Liver (tissue), 9 donors: ENCODE results near the gene GLB1L3. TPM values are rescaled to one million over a fixed set of nuclear protein-coding genes. Genes with fewer than 3 reads are reported as not detected.
"Not testable (repeated sequence)": the region's sequence is repeated elsewhere in the genome, so short reads cannot be mapped to it uniquely, and the experiment has no call there.

Source experiments
- DNase-seq: peaks from one replicate; pipeline ENCODE4 v3.0.0-alpha.2; 2017; ENCODE audit warnings: low spot score
- H3K27ac ChIP-seq, 2 donors: one replicate each; pipeline ENCODE4 v1.7.0; 2013; ENCODE audit warnings: inconsistent platforms in 2 of 2, low read length in 2 of 2, control low read depth in 1 of 2, low read depth in 1 of 2, mild to moderate bottlenecking in 1 of 2
- H3K27me3 ChIP-seq, 4 donors: one replicate each; pipeline versions ENCODE4 v1.6.1 to v1.7.0; 2013; ENCODE audit warnings: low read length in 3 of 4, inconsistent platforms in 1 of 4, mild to moderate bottlenecking in 1 of 4, moderate library complexity in 1 of 4; ENCODE audit not compliant: control insufficient read depth in 4 of 4, insufficient read depth in 4 of 4
- H3K36me3 ChIP-seq, 4 donors: one replicate each; pipeline versions ENCODE4 v1.6.1 to v1.7.0; 2013; ENCODE audit warnings: low read length in 3 of 4, mild to moderate bottlenecking in 3 of 4, low read depth in 1 of 4, moderate library complexity in 1 of 4; ENCODE audit not compliant: control insufficient read depth in 4 of 4, insufficient read depth in 3 of 4
- H3K4me1 ChIP-seq, 4 donors: one replicate each; pipeline versions ENCODE4 v1.6.1 to v1.7.0; 2013; ENCODE audit warnings: low read length in 3 of 4, mild to moderate bottlenecking in 3 of 4, moderate library complexity in 1 of 4; ENCODE audit not compliant: control insufficient read depth in 4 of 4, insufficient read depth in 4 of 4
- H3K4me3 ChIP-seq, 3 donors: one replicate each; pipeline versions ENCODE4 v1.6.1 to v1.7.0; 2013; ENCODE audit warnings: low read length in 3 of 3, control low read depth in 1 of 3, low read depth in 1 of 3, mild to moderate bottlenecking in 1 of 3
- H3K9ac ChIP-seq, 2 donors: one replicate each; pipeline ENCODE4 v1.7.0; 2013; ENCODE audit warnings: low read length in 2 of 2, mild to moderate bottlenecking in 2 of 2, moderate library complexity in 2 of 2, control low read depth in 1 of 2, low read depth in 1 of 2
- H3K9me3 ChIP-seq, 4 donors: one replicate each; pipeline versions ENCODE4 v1.6.1 to v1.7.0; 2013; ENCODE audit warnings: low read length in 3 of 4; ENCODE audit not compliant: control insufficient read depth in 4 of 4
- CTCF ChIP-seq: fragments of 150-350 bp; IDR thresholded peaks from 2 replicates; pipeline ENCODE4 v1.5.1; 2017; ENCODE audit warnings: improper control_type of control experiment, low read depth, low read length; ENCODE audit not compliant: missing input control
- EGR1 ChIP-seq, 2 donors: IDR thresholded peaks; 2 replicates each; pipeline ENCODE4 v1.6.1; 2016 to 2018; ENCODE audit warnings: antibody characterized with exemption in 2 of 2, low read depth in 2 of 2
- FOXA1 ChIP-seq: IDR thresholded peaks from 2 replicates; pipeline ENCODE4 v1.6.1; 2016; ENCODE audit warnings: antibody characterized with exemption
- FOXA2 ChIP-seq: IDR thresholded peaks from 2 replicates; pipeline ENCODE4 v1.6.1; 2016; ENCODE audit warnings: antibody characterized with exemption
- HNF4G ChIP-seq: IDR thresholded peaks from 2 replicates; pipeline ENCODE4 v1.6.1; 2016; ENCODE audit warnings: antibody characterized with exemption
- NR2F2 ChIP-seq: IDR thresholded peaks from 2 replicates; pipeline ENCODE4 v1.6.1; 2016; ENCODE audit warnings: antibody characterized with exemption
- RAD21 ChIP-seq, 2 donors: IDR thresholded peaks; 2 replicates each; pipeline ENCODE4 v1.6.1; 2016; ENCODE audit warnings: antibody characterized with exemption in 2 of 2, mild to moderate bottlenecking in 2 of 2
- RXRA ChIP-seq, 2 donors: IDR thresholded peaks; 2 replicates each; pipeline ENCODE4 v1.6.1; 2017 to 2018; ENCODE audit warnings: antibody characterized with exemption in 2 of 2, mild to moderate bottlenecking in 1 of 2
- SP1 ChIP-seq: IDR thresholded peaks from 2 replicates; pipeline ENCODE4 v1.6.1; 2018; ENCODE audit warnings: antibody characterized with exemption, mild to moderate bottlenecking
- TAF1 ChIP-seq: conservative IDR thresholded peaks from 2 replicates; pipeline ENCODE4 v1.6.1; 2016; ENCODE audit warnings: antibody characterized with exemption, mild to moderate bottlenecking
- YY1 ChIP-seq: IDR thresholded peaks from 2 replicates; pipeline ENCODE4 v1.6.1; 2016; ENCODE audit warnings: antibody characterized with exemption, mild to moderate bottlenecking
- ZBTB33 ChIP-seq: IDR thresholded peaks from 2 replicates; pipeline ENCODE4 v1.6.1; 2016; ENCODE audit warnings: antibody characterized with exemption
- WGBS: extraction: QIAGEN DNeasy Blood & Tissue Kit; methylation state at CpG from one replicate; pipeline ENCODE4 v1.1.7; 2013; 5-methylcytosine and 5-hydroxymethylcytosine counted together
- polyA plus RNA-seq, 2 donors: library from polyadenylated mRNA; stranded (reverse) in 1 of 2; unstranded in 1 of 2; fragments of 200-250 nt in 1 of 2; fragments of >200 nt in 1 of 2; fragmentation: Nextera tagmentation in 1 of 2; extraction: Ambion mirVana in 1 of 2; gene quantifications; one replicate each; pipeline versions ENCODE4 v1.2.1 to v1.2.3, GENCODE V29; 2013 to 2015
- total RNA-seq, 2 donors: library from RNA; depleted of rRNA; stranded (reverse); fragments of >200 nt; gene quantifications; one replicate each; pipeline ENCODE4 v1.2.3, GENCODE V29; 2014
- TF ChIP-seq, protein P1 (sequence below): IDR thresholded peaks from 2 replicates; pipeline ENCODE4 v1.6.1; 2016; ENCODE audit warnings: antibody characterized with exemption
- TF ChIP-seq, protein P2 (sequence below): IDR thresholded peaks from 2 replicates; pipeline ENCODE4 v1.6.1; 2016; ENCODE audit warnings: antibody characterized with exemption, mild to moderate bottlenecking
- TF ChIP-seq, protein P3 (sequence below): IDR thresholded peaks from 2 replicates; pipeline ENCODE4 v1.6.1; 2016; ENCODE audit warnings: antibody characterized with exemption
- donor health status: healthy.
- donor health status: healthy.
- donor health status: healthy.
- donor health status: healthy.
- donor health status: healthy.

Gene GLB1L3
- total and polyA plus RNA-seq, 4 donors, result 0.08 TPM; not detected in 3

DNA sequence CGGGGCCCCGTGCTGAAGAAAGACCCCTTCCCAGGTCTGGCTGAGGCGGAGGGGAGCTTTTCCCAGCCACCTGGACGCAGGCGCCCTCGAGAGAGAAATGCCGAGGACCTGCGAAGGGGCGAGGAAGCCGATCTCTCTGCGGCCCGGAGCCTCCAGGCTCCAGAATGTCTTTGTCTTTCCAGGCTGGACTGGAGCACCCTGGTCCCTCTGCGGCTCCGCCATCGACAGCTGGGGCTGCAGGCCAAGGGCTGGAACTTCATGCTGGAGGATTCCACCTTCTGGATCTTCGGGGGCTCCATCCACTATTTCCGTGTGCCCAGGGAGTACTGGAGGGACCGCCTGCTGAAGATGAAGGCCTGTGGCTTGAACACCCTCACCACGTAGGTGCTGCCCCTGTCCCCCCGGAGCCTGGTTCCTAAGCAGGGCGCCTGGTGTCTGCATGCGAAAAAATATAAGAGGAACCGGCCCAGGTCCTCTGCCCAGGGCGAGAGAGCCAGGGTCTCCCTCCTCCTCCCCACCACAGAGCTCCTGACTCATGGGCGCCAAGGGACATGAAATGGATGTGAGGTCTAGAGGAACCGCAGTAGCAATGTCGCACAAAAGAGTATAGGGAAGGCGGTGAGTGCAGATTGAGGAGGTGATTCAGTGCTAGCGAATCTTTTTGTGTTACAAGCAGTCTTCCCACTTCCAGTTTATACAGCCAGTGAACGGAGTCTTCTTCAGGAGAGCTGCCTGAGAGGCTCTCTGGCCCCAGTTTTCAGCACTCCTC lies 66.6 kb downstream of the GLB1L3 start:
- no peaks in the 10 kb centered on the region for H3K4me1 ChIP-seq
- H3K4me3 ChIP-seq, result no peak overlapping the region
- H3K9me3 ChIP-seq, result no peaks in the 10 kb centered on the region
- WGBS, result 90% methylated on average over 30 of the region's 30 CpGs
- H3K27me3 ChIP-seq, result no peaks in the 10 kb centered on the region
- H3K9ac ChIP-seq, result no peak overlapping the region
- TF ChIP-seq, protein P1, sequence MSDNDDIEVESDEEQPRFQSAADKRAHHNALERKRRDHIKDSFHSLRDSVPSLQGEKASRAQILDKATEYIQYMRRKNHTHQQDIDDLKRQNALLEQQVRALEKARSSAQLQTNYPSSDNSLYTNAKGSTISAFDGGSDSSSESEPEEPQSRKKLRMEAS, result no peak
- TF ChIP-seq HNF4G (no peak), SP1 (no peak), RXRA (IDR thresholded peaks at IDR 0.05) (no peak), CTCF (no peak), TAF1 (no peak), EGR1 (IDR thresholded peaks at IDR 0.05; ENCODE audit: low read depth in 2 of 2) (no peak), RAD21 (IDR thresholded peaks at IDR 0.05) (no peak), FOXA1 (no peak), FOXA2 (no peak), NR2F2 (no peak), ZBTB33 (no peak), YY1 (no peak)
- TF ChIP-seq, protein P2, sequence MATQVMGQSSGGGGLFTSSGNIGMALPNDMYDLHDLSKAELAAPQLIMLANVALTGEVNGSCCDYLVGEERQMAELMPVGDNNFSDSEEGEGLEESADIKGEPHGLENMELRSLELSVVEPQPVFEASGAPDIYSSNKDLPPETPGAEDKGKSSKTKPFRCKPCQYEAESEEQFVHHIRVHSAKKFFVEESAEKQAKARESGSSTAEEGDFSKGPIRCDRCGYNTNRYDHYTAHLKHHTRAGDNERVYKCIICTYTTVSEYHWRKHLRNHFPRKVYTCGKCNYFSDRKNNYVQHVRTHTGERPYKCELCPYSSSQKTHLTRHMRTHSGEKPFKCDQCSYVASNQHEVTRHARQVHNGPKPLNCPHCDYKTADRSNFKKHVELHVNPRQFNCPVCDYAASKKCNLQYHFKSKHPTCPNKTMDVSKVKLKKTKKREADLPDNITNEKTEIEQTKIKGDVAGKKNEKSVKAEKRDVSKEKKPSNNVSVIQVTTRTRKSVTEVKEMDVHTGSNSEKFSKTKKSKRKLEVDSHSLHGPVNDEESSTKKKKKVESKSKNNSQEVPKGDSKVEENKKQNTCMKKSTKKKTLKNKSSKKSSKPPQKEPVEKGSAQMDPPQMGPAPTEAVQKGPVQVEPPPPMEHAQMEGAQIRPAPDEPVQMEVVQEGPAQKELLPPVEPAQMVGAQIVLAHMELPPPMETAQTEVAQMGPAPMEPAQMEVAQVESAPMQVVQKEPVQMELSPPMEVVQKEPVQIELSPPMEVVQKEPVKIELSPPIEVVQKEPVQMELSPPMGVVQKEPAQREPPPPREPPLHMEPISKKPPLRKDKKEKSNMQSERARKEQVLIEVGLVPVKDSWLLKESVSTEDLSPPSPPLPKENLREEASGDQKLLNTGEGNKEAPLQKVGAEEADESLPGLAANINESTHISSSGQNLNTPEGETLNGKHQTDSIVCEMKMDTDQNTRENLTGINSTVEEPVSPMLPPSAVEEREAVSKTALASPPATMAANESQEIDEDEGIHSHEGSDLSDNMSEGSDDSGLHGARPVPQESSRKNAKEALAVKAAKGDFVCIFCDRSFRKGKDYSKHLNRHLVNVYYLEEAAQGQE, result no peak
- no peaks in the 10 kb centered on the region for H3K36me3 ChIP-seq
- no peak overlapping the region for H3K27ac ChIP-seq
- peak; percentile 20 for DNase-seq

GRCh38 chr11:134343646-134344045 lies 67.5 kb downstream of the GLB1L3 start:
- 85% methylated on average over 15 of the region's 15 CpGs for WGBS

GRCh38 chr11:134344497-134345236 lies 68.5 kb downstream of the GLB1L3 start:
- not testable (repeated sequence) for H3K36me3 ChIP-seq, H3K4me3 ChIP-seq, H3K27ac ChIP-seq, H3K9me3 ChIP-seq, H3K4me1 ChIP-seq, H3K27me3 ChIP-seq, H3K9ac ChIP-seq
- peak; percentile 14 for DNase-seq
- 87% methylated on average over 27 of the region's 28 CpGs for WGBS

More at GRCh38 chr11:134343646-134344045, 67.5 kb downstream of the GLB1L3 start:
- H3K9ac ChIP-seq, result no peak overlapping the region
- H3K4me3 ChIP-seq, result no peak overlapping the region
- no peak overlapping the region for H3K27ac ChIP-seq
- H3K36me3 ChIP-seq, result no peaks in the 10 kb centered on the region
- TF ChIP-seq, protein P3, sequence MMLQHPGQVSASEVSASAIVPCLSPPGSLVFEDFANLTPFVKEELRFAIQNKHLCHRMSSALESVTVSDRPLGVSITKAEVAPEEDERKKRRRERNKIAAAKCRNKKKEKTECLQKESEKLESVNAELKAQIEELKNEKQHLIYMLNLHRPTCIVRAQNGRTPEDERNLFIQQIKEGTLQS, result no peak
- TF ChIP-seq RAD21 (IDR thresholded peaks at IDR 0.05) (no peak), EGR1 (IDR thresholded peaks at IDR 0.05; ENCODE audit: low read depth in 2 of 2) (no peak), HNF4G (no peak), TAF1 (no peak)
- H3K4me1 ChIP-seq, result no peaks in the 10 kb centered on the region
- H3K9me3 ChIP-seq, result no peaks in the 10 kb centered on the region
- H3K27me3 ChIP-seq, result no peaks in the 10 kb centered on the region
- DNase-seq, result no peak
